Prostate gland (tissue), 2 donors: ENCODE results near the gene DENND2A.

Experiments
- CTCF ChIP-seq, 4 experiments: fragments of 200-600 bp in 2 of 4; fragments of 450-650 bp in 2 of 4; sonication (generic) in 2 of 4; IDR thresholded peaks; 1 replicate in 3 of 4; 2 replicates in 1 of 4; pipeline ENCODE4 v1.5.1; 2016 to 2019; ENCODE audit warnings: antibody characterized with exemption in 4 of 4, mild to moderate bottlenecking in 2 of 4, moderate library complexity in 2 of 4
- POLR2A ChIP-seq: fragments of 450-650 bp; IDR thresholded peaks from one replicate; pipeline ENCODE4 v1.6.1; 2016; ENCODE audit warnings: antibody characterized with exemption, mild to moderate bottlenecking

DNA sequence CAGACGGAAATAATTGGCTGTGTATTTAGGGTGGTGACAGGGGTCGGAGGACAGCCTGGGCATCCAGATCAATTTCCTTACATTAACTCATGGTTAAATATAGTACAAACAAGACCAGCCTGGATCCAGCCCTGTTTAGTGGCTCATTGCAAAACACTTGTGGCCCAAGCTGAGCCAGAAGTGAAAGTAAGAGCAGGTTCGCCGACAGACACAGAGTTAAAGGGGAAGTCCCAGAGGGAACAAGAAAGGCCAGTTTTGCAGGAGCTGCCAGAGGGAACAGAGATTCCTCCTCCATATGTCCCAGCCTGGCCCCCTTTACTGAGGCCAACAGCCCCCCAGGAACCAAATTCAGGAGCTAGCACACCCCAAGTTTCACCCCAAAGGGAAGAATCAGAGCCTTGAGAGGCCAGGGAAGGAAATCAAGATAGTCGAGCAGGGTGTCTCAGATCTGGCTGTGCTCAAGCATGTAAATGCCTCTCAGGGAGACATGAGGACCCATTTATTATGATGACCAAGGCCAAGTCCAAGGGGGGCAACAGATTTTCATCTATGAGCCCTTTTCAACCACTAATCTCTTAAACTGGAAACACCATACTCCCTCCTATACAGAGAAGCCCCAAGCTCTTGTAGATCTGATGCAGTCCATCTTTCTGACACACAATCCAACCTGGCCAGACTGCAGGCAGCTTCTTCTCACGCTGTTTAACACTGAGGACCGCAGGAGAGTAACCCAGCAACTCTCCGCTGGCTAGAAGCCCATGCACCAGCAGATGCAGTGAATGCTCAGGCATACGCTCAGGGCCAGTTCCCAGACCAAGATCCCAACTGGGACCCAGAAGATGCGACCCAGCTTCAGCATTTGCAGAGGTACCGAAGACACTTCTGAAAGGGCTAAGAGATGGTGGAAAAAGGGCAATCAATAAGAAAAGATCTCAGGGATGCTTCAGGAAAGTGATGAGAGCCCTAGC lies 16.2 kb upstream of the DENND2A start:
- TF ChIP-seq POLR2A = no peak
- no peak for TF ChIP-seq CTCF (IDR thresholded peaks at IDR 0.05)
